ENCODE measurements around the gene COL4A2.
"Not testable (repeated sequence)": the region's sequence is repeated elsewhere in the genome, so short reads cannot be mapped to it uniquely, and the experiment has no call there.

COL4A2 gene

DNA sequence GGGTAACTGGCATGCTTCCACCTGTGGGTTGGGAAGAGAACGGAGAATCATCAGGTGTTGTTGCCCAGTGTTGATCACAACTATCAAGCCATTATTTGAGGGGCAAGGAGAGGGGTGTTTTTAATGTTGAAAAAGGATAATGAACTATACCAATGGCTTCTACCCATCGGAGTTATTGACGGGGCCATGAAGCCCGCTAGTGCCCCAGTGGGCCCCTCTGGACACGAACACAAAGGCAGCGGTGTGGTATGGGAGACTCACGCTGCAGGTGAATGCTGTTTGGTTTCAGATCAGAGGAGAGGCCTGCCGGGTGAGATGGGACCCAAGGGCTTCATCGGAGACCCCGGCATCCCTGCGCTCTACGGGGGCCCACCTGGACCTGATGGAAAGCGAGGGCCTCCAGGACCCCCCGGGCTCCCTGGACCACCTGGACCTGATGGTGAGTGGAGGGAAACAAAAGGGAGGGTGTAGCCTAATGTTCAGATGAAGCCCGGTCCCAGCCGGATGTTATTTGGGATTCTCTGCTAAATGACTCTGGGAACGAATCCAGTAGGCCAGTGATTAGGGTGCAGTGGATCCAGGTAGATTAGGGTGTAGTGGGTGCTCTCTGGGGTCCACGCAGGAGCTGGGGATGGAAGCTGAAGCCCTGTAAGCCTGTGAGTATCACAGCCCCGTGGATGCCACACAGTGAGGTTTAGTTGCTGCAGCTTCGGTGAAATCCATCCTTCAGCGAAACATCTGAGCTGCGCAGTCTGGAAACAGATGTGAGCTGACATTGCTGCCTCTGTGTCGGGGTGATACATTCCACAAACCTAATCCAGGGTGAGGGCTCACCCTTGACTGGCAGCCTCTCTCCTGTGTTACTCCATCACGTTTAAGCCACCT, 143.2 kb downstream of the COL4A2 start:
- no peak for TF ChIP-seq CTCF (IDR thresholded peaks at IDR 0.05; ENCODE audit: insufficient read depth, low read depth, low read length, missing control alignments)
- no peak for DNase-seq (ENCODE audit: low read depth)
- H3K4me3 ChIP-seq (ENCODE audit: low read depth, low read length): no peak overlapping the region

DNA sequence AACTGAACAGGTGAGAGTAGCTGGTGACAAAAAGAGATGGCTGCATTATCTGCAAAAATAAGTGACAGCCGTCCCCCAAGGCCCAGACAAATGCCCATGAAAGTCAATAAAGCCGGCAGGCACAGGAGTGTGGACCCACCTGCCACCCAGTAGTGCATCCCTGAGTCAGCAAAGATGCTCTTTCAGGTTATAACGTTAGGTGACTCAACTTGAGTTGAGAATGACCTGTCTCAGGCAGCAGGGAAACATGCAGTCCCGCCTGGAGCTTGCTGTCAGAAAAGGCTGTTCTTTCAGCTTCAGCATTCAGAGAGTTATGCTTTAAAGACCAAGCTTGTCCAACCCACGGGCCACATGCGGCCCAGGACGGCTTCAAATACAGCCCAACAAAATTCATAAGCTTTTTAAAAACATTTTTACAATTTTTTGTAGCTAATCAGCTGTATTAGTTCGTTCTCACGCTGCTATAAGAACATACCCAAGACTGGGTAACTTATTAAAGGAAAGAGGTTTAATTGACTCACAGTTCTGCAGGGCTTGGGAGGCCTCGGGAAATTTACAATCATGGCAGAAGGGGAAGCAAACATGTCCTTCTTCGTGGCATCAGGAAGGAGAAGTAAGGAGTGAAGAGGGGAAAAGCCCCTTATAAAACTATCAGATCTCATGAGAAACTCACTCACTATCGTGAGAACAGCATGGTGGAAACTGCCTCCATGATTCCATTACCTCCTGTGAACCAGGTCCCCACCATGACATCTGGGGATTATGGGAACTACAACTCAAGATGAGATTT, 144.1 kb downstream of the COL4A2 start:
- no peak for TF ChIP-seq CTCF (IDR thresholded peaks at IDR 0.05; ENCODE audit: insufficient read depth, low read depth, low read length, missing control alignments)
- DNase-seq (ENCODE audit: low read depth): no peak
- no peak overlapping the region for H3K4me3 ChIP-seq (ENCODE audit: low read depth, low read length)

GRCh38 chr13:110453091-110453490, 146.0 kb downstream of the COL4A2 start:
- H3K4me3 ChIP-seq (ENCODE audit: low read depth, low read length); DNase-seq (ENCODE audit: low read depth): not testable (repeated sequence)

GRCh38 chr13:110453797-110454196, 146.7 kb downstream of the COL4A2 start:
- TF ChIP-seq CTCF (IDR thresholded peaks at IDR 0.05; ENCODE audit: insufficient read depth, low read depth, low read length, missing control alignments): no peak
- DNase-seq (ENCODE audit: low read depth): no peak
- H3K4me3 ChIP-seq (ENCODE audit: low read depth, low read length): no peak overlapping the region

GRCh38 chr13:110454227-110454859, 147.3 kb downstream of the COL4A2 start:
- no peak for DNase-seq (ENCODE audit: low read depth)
- TF ChIP-seq CTCF (IDR thresholded peaks at IDR 0.05; ENCODE audit: insufficient read depth, low read depth, low read length, missing control alignments): no peak
- H3K4me3 ChIP-seq (ENCODE audit: low read depth, low read length): no peak overlapping the region

GRCh38 chr13:110454956-110455355, 147.9 kb downstream of the COL4A2 start:
- no peak for DNase-seq (ENCODE audit: low read depth)
- no peak for TF ChIP-seq CTCF (IDR thresholded peaks at IDR 0.05; ENCODE audit: insufficient read depth, low read depth, low read length, missing control alignments)
- no peak overlapping the region for H3K4me3 ChIP-seq (ENCODE audit: low read depth, low read length)

GRCh38 chr13:110455444-110455843, 148.4 kb downstream of the COL4A2 start:
- no peak for DNase-seq (ENCODE audit: low read depth)
- H3K4me3 ChIP-seq (ENCODE audit: low read depth, low read length): no peak overlapping the region
- no peak for TF ChIP-seq CTCF (IDR thresholded peaks at IDR 0.05; ENCODE audit: insufficient read depth, low read depth, low read length, missing control alignments)
